OCI-LY3 (cell line): ENCODE results near the gene TRABD2A.

ENCODE experiments used
- EZH2phosphoT487 ChIP-seq: fragments of 200-600 bp; shearing (Covaris generic); IDR thresholded peaks from 2 replicates; pipeline ENCODE4 v1.6.1; 2018; ENCODE audit warnings: antibody characterized with exemption, mixed run types, low read depth
- TF ChIP-seq, protein P1 (sequence below): fragments of 200-600, 300-600 bp; sonication (generic); IDR thresholded peaks from 2 replicates; pipeline ENCODE4 v1.5.1; 2014; ENCODE audit warnings: antibody characterized with exemption, low read length, low read depth

GRCh38 chr2:84793641-84794040, 87.2 kb downstream of the TRABD2A start:
- TF ChIP-seq, protein P1, sequence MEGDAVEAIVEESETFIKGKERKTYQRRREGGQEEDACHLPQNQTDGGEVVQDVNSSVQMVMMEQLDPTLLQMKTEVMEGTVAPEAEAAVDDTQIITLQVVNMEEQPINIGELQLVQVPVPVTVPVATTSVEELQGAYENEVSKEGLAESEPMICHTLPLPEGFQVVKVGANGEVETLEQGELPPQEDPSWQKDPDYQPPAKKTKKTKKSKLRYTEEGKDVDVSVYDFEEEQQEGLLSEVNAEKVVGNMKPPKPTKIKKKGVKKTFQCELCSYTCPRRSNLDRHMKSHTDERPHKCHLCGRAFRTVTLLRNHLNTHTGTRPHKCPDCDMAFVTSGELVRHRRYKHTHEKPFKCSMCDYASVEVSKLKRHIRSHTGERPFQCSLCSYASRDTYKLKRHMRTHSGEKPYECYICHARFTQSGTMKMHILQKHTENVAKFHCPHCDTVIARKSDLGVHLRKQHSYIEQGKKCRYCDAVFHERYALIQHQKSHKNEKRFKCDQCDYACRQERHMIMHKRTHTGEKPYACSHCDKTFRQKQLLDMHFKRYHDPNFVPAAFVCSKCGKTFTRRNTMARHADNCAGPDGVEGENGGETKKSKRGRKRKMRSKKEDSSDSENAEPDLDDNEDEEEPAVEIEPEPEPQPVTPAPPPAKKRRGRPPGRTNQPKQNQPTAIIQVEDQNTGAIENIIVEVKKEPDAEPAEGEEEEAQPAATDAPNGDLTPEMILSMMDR, result no peak
- no peak for TF ChIP-seq EZH2phosphoT487
